Tongue (tissue), 2 donors: Measurements from ENCODE around the gene ZFYVE28. TPM values are rescaled to one million over a fixed set of nuclear protein-coding genes. Genes with fewer than 3 reads are reported as not detected.

Experiments
- DNase-seq: peaks from one replicate; pipeline ENCODE4 v3.0.0-alpha.2; 2015
- total RNA-seq: library from RNA; depleted of rRNA; stranded (reverse); fragments of >200 nt; gene quantifications from one replicate; pipeline ENCODE4 v1.2.3, GENCODE V29; 2014

Gene ZFYVE28
- total RNA-seq, 1 donor from 2014 or later, result 10.1 TPM

DNA sequence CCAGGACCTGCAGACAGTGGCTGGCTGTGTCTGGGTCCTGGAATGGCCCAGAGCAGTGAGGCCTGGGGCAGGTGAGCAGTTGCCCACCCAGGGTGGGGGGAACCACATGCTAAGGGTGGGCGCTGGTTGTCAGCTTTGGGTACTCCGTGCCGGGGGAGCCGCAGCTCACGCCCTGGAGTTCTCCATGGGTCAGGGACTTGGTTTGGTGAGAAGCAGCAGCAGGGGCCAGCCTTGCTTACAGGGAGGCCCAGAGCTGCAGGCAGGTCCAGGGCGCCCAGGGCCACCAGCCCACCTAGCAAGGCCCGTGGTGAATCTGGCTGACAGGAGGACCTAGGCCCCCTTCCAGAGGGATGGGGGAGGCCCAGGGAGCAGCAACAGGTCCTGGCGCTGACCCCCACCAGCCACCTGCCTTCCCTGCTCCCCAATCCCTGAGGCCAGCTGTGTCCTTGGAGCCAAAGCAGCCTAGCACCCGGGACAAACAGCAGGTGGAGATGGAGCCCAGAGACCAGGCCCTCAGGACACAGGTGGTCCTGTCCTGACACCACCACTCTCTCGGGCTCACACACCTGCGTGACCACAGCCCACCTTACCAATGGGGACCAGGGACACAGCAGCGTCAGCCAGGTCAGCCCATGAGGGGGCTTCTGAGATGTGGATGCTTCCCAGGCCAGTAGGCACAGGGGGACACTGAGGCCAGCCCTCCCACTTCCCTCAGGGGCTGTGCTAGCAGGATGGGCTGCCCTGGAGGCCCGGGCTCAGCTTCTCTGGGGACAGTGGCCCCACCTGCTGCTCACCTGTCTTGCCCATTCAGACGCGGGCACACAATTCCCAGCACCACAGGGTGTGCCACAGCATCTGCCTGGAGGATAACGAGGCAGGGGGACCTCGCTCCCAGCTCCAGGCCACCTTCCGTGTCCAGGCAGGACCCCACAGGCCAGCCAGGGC is 160.1 kb downstream of the ZFYVE28 start:
- DNase-seq, result no peak

- no peak for DNase-seq
These were observed 160.9 kb downstream of the ZFYVE28 start for GRCh38 chr4:2257361-2258081.

DNA sequence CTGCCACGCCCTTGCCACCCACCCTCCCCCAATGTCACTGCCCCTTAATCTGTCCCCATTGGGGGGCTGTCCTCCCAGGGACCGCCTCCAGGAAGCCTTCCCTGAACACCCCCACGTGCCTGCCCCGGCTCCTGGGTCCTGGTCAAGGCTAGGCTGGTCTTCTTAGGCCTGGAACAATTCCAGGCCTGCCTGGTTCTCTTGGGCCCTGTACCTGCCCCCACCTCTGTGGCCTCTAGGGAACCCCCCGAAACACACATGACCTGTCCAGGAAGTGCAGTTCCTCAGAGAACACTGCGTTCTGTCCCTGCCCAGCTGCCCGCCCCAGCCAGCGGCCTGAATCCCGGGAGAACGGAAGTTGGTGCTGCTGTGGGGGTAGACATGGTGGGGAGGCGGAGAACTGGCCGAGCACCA is 161.7 kb downstream of the ZFYVE28 start:
- DNase-seq, result no peak

DNA sequence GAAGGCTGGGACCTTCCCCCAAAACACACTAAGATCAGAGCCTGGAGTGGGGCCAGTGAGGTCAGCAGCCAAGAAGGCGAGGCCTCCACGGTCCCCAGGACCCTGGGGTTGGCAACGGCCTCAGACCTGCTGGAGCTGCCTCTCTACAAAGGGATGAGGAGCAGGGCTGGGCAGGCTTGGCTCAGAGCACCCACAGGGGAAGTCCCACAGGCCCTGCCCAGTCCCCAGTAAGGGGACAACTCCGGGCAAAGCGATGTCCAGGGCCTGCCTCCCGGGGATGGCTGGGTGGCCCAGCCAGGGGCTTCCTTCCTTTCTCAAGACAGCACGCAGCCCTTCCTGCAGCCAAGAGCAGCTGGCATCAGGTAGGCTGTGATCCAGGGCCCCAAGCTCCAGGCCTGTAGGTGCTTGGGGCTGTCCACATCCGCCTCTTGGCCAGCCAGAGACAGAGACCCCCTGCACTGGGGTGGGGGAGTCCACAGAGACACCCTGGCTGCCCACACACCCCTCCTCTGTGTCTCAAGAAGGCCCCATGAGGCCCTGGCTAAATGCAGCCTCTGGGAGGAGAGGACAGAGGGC is 162.2 kb downstream of the ZFYVE28 start:
- DNase-seq, result peak; percentile 31

- DNase-seq, result peak; percentile 54
These were observed 162.8 kb downstream of the ZFYVE28 start for GRCh38 chr4:2255501-2256155.

GRCh38 chr4:2254665-2255500 is 163.6 kb downstream of the ZFYVE28 start:
- DNase-seq, result no peak

DNA sequence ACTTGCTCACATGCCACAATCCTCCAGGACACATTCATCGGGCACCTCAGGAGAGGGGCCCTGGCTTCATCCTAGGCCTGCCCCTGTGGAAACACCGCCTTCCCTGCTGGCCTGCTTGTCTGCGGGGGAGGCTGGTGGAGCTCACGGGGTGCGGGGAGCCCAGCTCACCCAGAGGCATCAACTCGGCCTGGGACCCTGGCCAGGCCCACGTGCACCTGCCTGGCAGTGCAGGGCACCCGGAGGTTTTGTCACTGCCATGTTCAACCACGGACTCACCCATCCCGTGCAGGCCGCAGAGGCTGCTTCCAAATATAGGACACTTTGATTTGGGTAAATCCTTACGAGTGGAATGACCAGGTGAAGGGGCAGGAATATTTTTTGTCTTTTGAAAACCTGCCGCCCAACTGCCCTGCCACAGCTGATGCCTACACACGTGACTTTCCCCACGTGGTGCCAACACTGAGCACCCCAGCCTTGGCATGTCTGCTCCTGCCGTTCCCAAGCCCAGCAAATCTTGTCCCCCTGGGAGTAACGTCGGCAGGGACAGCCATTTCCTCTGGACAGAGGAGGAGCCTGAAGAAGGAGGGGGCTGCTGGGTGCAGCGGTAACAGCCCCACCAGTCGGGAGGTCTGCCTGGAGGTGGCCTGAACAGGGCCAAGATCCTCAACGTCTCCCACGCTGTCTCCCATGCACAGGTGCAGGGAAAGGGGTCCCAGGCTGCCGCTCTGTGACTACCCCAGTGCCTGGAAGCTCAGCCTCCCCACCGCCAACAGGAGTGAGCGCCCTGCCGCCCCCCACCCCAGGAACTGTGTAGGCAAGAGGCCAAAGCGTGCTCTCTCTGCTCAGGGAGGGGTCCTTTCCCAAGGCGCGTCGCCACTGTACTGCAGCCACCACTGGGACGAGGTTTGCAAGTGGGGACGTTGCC is 165.0 kb downstream of the ZFYVE28 start:
- no peak for DNase-seq

GRCh38 chr4:2252530-2253091 is 165.8 kb downstream of the ZFYVE28 start:
- DNase-seq, result no peak

DNA sequence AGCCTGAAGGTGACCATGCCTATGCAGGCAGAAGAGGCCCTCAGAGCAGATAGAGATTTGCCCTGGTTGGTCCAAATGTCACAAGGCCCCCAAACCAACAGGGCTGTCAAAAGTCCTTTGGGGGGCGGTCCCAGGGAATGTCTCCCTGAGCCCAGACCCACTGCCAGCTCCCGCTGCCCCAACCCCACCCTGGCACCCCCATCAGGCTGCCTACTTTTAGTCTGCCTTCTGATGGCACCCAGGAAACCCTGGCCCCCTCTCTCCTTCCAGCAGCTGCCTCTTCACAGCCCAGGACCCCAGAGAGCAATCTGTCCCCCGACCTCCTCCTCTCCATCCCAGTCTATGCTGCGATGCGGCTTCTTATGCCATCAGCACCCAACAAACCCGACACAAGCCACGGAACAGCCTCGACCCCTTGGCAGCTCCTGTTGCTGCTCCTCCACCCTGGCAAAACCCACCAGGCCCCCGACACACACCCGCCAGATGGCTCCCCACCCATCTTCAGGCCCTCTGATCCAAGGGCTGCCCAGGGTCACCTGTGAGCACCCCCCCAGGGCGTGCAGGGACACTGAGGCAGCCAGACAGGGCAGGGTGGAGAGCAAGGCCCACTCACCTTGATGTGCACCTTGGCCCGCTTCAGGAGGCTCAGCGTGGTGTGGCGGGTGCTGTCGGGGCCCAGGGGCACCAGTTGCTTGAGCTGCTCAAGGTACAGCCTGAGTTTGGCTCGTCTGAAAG is 166.5 kb downstream of the ZFYVE28 start:
- DNase-seq, result no peak

GRCh38 chr4:2251073-2251794 is 167.2 kb downstream of the ZFYVE28 start:
- DNase-seq, result no peak

DNA sequence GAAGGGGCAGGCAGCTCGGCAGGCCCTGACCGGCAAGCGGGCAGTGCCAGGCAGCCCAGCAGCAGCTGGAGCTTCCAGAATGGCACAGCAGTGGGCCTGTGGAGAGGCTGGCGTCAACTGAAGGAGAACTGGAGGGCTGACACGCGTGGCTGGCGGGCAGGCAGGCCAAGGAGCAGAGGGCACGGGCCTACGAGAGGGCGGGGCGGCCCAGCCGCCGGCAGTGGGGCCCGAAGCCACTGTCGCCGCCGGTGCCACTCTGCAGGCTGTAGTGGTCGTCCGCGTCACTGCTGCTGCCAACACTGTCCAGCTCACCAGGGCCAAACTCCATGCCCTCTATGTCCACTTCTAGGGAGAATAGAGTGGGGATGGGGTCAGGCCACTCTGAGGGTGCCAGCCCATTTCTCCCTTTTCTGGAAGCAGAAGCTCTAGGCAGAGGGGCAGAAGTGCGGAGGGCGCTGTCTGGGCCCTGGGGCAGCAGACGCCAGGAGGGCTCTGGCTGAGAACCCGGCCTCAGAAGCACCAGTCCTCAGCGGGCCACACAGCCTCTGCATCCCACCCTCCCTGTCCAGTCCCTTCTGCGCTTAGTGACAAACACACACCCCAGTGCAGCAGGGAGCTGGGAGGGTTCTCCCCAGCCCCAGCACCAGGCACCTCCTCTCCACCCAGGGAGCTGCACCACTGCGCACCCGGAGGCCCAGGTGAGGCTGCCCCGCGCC is 167.9 kb downstream of the ZFYVE28 start:
- no peak for DNase-seq

DNA sequence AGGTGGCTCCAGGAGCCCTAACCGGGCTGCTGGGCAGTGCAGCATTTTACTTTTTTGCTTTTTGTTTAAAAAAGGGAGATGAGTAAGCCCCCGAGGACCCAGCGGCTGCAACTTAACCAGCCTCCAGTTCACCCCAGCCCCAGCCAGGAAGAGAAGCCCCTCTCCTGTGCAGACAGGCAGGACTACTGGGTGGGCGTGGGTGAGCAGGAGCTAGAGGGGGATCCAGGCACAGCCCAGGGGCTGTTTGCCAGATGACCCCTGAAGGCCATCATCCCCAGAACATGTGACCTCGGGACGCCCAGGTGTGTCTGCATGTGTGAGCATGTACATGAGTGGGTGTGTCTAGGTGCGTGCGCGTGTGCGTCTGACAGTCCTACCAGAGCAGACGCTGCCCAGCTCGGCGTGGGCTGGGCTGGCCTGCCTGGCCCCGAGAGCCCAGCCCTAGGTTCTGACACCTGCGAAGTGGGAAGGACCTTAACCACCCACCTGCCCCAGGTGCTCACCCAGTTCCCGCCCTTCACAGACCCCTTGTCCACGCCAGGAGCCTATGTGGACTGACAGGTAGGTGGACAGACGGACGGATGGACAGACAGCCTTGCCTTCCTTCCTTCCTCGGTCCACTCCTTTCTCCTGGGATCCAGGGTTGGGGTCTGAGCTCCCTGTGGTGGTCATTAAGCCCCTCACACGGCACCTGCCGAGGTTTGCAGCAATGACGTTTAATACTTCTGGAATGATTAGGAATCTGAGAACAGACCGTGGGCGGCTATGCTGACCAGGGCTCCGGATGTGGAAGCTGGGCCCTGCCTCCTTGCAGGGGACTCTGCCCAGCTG is 168.7 kb downstream of the ZFYVE28 start:
- DNase-seq, result no peak

GRCh38 chr4:2248821-2249261 is 169.6 kb downstream of the ZFYVE28 start:
- no peak for DNase-seq

DNA sequence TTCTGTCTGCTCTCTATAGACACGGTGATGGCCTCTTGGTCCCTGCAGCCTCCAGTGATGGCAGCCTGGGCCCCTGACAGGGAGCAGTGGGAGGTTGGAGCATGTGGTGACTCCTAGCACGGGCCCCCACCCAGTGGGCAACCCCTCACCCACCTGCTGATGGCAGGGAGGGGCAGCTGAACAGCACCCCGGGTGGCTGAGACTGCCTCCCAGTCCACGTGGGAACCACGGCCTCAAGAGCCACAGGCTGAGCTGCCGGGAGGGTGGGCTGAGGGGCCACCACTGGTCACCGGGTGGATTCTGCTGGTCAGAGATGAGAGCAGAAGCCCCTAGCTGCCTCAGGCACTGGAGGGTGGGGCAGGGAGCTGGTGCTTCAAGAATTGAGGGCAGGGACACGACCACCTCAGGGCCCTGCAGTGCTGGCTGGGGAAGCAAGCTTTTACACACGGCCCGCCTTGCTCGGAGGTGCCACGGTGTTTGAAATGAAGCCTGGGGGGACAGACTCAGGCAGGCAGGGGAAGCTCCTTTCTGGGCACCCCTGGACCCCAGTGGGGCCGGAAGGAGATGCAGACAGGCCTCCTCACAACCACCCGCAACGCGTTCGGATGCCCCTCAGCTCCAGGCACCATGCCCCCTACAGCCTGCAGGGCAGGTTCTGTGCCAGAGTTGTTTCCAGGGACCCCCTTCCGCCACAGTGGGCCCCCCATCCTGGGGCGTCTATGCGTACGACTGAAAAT is 170.2 kb downstream of the ZFYVE28 start:
- DNase-seq, result no peak

DNA sequence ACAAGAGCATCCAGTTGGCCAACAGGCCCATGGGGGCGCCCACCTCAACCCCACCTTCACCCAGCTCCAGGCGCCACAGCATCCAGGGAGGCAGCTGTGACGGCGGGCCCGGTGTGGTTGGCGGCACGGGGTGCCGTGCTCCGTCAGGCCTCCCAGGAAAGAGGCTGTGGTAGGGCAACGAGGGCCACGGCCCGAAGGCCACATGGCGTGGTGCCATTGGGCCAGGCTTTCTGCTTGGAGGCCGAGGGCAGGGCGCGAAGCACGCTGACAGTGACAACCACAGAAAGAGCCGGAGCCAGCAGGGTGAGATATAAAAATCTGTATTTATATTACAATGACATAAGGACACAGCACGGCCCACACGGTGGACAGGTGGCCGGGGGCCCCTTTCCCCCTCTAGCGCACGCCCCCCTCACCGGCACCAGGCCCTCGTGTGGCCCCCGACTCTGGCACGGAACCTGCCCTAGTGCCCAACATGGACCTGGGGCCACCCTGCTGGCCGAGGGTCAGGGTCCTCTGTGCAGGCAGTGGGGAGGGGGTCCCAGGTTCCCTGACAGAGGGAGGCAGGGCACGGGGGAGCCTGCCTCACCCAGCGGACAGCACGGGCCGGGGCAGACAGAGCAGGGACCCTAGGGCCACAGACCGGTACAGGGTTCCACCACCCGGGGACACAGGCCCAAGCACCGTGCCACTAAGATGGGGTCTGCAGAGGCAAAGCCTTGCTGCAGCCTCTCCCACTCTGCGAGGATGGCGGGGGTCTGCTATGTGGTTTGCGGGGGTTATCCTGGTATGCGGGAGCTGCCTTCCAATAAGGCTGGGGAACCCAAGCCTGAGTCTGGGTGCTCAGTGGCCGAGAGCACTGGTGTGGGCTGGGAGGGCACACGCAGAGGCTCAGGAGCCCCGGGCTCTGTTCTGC is 171.1 kb downstream of the ZFYVE28 start:
- DNase-seq, result no peak
